ELR (cell line): ENCODE results near the gene BPI.
"Not testable (repeated sequence)": the region's sequence is repeated elsewhere in the genome, so short reads cannot be mapped to it uniquely, and the experiment has no call there.

Experiments
- DNase-seq: peaks from one replicate; pipeline ENCODE4 v3.0.0-alpha.2; 2015; ENCODE audit warnings: low read depth

Gene BPI

DNA sequence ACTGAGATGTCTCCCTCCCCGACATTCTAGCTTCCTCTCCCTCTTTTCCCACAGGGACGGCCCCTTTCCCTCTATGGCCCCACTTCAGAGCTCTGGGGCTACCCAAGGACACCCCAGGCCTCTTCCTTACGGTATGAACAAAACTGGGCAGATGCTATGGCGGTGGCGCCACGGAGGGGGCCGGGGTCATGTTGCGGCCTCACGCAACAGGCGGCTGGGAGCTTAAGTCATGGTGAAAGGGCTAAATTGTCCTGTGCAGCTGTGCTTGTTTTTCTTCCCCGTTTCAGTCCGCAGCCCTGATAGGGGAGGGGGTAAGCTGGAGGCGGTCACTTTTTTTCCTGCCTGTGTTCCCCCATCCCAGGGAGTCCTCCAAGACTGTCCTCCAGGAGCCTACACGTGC lies 25.8 kb upstream of the BPI start:
- DNase-seq, result no peak

DNA sequence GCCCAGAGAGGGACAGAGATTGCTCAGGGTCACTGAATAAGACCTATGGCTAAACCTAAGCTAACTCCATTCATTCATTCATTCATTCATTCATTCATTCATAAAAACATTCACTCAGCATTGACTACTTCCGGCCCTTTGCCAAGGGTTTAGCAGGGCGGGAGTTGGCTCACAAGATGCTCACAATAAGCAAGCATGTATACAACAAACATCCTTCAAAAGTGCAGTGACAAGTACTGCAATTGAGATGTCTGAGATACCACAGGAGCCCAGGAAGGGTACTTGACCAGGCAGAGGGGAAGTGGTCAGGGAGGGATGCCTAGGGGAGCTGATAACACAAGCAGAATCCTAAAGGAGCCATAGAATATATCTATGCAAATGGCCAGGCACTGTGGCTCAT lies 25.2 kb upstream of the BPI start:
- no peak for DNase-seq

DNA sequence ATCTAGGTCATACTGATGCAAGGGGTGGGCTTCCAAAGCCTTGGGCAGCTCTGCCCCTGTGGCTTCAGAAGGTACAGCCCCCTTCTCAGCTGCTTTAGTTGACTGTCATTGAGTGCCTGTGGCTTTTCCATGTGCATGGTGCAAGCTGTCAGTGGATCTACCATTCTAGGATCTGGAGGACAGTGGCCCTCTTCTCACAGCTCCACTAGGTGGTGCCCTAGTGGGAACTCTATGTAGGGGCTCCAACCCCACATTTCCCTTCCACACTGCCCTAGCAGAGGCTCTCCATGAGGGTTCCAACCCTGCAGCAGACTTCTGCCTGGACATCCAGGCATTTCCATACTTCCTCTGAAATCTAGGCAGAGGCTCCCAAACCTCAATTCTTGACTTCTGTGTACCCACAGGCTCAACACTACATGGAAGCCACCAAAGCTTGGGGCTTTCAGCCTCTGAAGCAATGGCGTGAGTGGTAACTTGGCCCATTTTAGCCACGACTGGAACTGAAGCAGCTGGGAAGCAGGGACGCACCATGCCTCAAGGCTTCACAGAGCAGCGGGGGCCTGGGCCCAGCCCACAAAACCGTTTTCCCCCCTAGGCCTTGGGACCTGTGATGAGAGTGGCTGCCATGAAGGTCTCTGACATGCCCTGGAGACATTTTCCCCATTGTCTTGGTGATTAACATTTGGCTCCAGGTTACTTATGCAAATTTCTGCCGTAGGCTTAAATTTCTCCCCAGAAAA lies 22.6 kb upstream of the BPI start:
- DNase-seq, result not testable (repeated sequence)

DNA sequence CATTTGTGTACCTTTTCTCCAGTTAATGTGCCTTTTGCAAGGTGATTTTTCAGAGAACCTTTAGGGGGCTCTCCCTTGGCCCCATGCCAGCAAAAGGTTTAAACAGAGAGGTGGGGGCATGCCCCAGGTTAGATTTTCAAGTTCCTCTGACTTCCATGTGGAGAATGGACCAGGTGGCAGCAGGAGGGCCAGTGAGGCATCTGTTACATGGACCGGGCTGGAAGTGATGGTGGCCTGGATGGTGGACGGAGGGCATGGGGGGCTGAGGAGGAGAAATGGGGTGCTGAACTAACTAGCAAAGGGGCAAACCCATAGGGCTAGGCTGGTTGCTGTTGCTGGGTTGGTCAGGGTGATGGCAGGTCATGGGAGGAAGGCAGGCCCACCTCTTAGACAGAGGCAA lies 20.7 kb upstream of the BPI start:
- DNase-seq, result no peak

DNA sequence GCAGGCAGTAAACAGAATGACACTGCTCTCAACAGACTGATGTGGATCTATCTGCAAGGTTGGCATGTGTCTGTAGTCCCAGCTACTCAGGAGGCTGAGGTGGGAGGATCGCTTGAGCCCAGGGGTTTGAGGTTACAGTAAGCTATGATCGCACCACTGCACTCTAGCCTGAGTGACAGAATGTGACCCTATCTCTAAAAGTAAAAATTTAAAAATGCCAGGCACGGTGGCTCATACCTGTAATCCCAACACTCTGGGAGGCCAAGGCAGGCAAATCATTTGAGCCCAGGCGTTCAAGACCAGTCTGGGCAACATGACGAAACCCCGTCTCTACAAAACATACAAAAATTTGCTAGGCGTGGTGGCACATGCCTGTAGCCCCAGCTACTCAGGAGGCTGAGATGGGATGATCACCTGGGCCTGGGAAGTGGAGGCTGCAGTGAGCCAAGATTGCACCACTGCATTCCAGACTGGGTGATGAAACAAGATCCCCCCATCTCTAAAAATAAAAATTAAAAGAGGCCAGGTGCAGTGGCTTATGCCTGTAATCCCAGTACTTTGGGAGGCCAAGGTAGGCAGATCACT lies 19.8 kb upstream of the BPI start:
- DNase-seq, result not testable (repeated sequence)

DNA sequence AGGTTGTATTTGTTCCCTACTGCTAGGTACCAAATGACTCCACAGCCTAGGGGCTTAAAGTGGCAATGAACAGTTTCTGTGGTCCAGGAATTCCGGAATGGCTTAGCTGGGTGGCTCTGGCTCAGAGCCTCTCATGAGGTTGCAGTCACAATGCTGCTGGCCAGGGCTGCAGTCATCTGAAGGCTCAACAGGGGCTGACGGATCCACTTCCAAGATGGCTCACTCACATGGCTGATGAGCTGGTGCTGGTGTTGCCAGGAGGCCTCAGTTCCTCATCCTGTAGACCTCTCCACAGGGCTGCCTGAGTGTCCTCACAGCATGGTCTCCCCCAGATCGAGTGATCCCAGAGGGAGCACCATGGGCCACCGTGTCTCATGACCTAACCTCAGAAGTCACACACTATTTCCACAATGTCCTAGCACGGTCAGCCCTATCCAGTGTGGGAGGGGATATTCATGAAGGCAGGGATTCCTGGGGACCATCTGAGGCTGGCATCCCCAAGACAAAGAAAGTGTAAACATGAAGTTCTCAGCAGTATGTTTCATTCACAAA lies 19.0 kb upstream of the BPI start:
- no peak for DNase-seq

DNA sequence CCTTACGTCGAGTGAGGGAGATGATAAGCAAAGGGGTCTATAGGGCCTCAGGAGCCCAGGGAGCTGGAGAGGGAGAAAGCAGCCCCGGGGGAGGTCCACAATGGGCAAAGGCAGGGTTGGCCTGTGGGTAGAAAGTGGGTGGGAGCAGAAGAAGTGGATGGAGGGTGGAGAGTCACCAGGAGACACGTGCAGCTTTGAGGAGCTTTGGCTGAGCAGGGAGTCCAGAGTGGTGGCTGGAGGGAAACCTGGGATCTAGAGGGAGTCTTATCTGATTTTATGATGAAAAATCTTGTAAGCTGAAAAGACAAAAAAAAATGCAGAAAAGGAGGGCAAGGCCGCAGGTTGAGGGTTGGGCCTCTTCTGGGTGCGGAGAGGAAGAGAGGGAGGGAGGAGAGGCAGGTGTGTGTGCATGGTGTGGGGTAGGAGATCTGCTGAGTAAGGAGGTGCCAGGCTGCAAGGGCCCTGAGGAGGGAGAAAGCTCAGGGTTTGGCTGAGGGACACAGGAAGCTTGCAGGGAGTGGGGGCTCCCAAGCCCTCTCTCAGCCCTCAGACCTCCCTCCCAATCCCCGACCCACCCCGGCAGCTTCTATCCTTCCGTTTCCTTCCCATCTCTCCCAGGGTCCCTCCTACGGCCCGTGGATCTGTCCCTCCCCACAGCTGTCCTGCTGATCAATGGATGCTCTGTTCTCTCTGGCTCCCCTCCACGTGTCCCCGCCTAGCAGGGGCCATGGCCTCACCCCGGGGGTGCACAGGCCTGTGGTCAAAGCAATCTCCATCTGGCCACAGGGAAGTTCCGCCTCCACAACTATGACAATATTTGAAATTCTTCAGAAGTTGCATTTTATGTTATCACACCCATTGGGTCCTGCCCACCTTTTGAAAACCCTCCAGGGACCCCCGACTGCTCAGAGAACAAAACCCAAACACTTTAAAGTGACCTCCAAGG lies 17.1 kb upstream of the BPI start:
- DNase-seq, result no peak

DNA sequence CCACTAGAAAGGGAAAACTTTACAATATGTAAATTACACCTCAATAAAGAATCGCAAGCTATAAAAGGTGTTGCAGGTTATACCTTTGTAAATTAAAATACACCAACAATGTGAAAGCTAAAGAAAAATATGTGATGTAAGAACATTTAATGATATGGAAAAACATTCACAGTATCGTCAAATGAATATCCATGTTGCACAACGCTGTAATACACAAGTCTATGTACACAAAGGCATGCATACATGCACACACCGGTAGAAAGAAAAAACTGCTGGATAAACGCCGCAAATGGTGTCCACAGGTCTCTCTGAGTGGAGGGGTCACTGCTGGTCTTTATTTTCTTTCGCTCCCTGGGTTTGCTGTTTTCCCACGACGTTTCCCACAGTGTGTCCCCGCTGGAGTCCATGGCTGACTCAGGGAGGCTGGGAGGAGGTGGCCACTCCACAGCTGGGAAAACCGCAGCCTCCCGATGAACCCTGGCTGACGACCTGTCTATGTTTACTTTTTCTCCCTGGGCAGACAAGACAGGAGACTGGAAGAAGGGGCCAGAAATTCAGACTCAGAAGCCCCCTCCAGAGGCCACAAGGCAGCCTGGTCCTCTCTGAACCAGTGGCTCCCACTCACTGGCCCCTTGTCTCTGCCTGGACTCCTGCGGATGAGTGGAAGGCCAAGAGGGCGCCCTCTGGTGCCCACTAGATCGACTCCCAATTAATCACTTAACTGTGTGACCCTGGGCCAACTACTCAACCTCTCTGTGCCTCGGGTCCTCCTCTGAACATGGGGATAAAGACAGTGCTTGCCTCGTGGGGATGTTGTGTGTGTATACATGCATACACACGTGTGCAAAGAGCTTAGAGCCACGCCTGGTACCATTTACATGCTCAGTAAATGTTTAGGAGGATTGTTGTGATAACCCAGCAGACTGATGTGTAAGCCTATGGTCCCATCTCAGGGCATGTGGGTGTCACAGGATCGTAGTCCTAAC lies 12.8 kb upstream of the BPI start:
- peak; percentile 76 for DNase-seq

DNA sequence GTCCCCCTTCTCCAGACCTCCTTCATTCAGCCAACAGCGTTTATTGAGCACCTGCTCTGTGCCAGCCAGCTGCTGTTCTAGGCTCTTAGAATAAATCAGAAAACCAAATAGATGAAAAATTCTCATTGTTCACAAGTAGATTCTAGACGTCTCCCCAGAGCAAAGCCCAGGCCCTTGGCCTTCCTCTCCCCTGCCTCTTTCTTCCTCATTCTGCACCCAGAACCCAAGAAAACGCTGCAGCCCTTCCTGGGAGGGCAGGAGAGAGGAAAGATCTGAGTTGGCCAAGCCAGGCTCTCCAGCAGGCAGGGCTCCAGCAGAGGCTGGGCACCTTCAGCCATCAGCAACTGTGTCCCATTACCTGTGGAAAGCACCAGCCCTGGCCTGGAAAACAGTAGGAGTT lies 12.0 kb upstream of the BPI start:
- DNase-seq, result no peak

DNA sequence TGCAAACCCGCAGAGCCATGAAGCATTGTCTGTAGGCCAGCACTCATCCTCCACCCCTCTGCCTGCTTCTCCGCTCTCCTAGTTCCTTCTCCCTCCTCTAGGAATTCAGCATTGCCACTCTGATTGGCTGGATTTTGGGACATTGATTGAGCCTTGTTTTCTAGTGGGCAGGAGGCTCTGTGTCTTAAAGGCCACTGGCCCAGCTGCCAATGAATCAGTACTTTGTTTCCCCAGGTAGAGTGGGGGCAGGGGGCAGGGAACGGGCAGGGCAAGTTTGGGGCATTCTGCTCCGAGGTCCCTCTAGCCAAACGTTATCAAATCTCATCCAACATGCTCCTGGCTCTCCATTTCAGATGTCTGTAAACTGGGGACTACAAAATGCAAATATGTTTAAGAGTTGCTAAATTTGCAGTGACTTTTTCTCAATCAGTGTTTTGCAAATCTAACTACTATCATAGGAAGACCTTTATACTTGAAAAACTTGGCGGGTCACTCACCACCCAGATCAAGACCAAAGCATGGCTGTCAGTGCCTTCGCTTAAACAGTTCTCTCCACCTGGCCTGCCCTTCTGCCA lies 10.4 kb upstream of the BPI start:
- no peak for DNase-seq

DNA sequence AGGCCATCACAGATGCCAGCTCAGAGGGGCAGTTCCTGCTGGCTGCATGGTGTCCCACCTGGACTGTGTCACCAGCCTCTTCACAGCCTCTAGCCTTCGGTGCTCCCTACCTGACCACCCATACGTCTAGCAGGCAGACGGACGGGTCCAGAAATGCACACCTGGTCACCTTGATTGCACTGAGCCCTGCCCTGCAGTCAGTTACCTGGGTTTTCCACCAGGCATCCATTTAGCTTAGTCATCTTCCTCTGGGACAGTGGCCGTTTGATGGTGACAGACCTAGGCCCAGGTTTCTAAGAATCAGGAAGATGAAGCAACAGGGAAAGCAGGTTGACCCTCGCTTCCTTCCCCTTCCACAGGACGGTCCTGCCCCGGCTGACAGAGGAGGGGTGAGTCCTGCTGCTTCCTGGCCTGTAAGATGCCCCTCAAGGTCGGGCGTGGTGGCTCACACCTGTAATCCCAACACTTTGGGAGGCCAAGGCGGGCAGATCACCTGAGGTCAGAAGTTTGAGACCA lies 9.8 kb upstream of the BPI start:
- no peak for DNase-seq

DNA sequence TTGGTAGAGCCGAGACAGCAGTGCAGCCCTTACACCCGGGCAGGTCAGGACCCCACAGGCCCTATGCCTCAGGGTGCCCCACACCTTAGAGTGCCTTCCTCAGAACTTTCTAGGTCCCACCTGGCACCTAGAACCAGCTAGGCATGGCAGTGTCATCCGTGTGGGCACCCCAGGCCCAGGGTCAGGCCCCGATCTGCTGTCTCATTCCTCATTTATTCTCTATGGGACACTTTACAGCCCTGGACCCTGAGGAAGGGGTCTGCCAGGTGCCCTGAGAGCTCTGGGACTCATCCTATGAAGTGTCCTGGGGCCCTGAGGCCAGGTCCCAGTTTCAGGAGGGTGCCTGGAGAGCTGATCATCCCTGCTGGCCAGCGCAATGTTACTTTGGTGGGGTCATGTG lies 8.1 kb upstream of the BPI start:
- DNase-seq, result no peak

DNA sequence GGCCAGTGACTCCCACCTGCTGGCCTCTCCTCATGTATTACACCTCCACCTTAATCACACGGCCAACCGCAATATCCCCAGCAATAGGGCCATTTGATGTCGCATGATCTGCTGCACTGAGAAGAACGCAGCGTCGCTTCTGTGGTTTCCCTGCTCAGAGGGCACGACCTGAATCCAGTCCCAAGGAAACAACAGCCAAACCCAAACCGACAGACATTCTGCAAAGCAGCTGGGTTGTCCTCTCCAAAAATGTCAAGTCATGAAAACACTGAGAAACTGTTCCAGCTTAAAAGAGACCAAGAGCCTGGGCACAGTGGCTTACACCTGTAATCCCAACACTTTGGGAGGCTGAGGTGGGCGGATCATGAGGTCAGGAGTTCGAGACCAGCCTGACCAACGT lies 7.5 kb upstream of the BPI start:
- no peak for DNase-seq

DNA sequence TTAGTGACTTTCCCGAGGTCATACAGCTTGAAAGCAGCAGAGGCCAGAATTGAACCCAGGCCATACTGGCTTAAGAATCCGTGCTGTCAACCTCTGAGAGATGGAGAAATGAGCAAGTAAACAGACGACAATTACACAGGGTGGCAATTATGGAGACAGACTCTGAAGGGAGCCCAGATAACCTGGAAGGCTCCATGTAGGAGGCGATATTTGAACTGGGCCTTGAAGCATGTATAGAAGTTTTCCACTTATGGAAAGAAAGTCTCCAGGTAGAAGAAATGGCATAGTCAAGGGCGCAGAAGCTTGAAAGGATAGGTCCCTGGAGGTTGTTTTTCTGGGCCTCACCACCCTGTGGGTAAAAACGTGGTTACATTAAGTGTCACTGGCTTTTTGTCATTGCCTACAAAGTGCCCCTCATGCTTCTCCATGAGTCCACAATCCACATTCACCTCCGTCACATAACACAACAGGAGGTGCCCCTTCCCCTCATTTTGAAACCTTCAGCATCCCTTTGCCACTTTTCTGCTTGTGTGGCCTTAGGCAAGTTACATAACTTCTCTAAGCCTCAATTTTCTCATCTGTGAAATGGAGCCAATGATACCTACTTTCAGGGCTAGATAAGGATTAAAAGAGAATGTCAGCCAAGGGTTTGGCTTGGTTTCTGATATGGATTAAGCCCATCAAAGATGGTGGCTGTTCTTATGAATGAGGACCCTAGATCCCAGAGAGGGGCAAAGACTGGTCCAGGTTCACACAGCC lies 5.9 kb upstream of the BPI start:
- DNase-seq, result no peak

DNA sequence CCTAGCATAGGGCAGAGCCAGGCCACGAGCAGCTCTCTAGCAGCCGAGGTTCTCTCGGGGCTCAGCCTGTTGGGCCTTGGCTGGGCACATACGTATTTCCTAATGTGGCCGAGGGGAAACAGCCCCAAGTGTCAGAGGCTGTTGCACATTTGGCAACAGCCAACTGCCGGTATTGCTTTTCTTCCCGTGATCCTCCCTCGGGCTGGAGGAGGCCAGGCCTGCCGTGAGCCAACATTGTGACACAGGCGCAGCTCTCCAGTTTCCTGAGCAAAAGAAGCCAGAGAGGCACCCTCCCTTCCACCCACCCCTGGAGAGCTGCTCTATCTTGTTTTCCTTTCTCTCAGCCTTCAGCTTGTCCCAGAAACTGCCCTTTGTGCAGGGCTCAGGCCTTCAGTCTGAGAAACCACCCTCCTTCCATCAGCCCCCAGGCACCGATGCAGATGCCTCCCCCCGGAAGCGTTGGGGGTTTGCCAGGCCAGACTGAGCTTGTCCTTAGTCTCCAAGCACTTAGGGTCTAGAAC lies 5.1 kb upstream of the BPI start:
- DNase-seq, result no peak

DNA sequence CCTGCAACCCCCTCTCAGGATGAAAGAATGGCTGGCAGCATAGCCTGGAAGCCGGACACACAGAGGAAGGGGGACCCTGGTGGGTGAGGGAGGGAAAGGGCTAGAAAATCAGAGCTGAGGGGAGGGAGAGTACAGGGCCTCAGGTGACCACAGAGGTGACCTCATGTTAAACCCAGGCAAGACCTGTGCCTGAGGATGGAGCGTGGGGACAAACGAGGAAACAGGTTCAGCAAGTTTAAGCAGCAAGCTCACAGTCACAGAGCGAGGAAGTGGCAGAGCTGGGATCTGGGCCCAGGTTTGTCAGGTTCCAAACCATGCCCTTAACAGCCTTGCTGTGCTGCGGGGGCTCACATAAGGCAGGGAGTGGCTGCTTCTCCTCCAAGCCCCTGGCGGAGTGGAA lies 4.0 kb upstream of the BPI start:
- DNase-seq, result no peak

DNA sequence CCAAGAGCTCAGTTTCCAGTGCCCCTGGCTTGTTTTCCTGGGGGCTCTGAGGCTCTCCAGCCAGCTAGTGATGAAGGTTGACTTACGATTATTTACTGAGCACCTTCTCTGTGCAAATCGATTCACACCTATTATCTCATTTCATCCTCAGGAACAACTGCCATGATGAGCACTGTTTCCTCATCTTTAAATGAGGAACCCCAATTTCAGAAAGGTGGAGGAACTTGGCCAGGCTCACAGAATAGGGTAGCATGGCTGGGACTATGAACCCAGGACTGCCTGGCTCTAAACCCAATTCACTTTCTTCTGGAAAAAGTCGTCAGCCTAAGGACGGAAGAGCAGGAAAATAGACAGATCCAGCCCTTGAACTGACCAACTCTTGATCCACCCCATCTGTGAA lies 3.5 kb upstream of the BPI start:
- no peak for DNase-seq

DNA sequence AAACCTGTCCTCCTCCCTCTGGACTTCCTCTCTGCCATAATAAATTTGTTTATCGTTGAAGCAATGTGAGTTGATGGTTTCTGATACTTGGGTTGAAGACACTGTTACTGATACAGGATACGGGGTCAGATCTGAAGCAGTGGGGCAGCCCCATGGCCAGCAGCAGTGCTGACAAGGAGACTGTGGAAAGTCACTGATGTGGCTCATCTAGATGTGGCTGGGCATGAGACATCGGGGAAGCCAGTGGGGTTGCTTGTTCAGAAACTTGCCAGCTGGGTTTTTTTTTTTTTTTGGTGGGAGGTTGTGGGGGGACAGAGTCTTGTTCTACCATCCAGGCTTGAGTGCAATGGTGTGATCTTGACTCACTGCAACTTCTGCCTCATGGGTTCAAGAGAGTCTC lies 2.6 kb upstream of the BPI start:
- no peak for DNase-seq

DNA sequence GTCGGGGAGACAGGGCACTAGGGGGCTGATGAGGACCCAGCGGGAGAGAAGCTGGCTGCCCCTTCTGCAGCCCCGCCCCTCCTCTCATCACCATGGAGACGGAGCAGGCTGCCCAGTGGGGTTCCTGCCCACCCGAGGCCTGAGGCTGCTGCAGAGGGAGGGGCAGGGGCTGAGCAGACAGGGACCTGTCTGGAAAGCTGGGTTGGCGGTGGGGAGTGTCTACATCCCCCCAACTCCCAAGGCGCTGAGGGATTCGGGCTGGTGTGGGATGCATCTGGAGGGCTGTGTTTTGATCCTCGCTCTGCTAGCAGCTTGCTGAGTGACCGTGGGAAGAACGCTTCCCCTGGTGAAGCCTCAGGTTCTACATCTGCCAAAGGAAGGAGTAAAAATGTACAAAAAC lies 1.2 kb upstream of the BPI start:
- no peak for DNase-seq
